GM03348 (cell line): ENCODE results near the gene LRRTM4.

Experiments
- DNase-seq: peaks from one replicate; pipeline ENCODE4 v3.0.0; 2012; ENCODE audit warnings: low spot score

LRRTM4 gene

DNA sequence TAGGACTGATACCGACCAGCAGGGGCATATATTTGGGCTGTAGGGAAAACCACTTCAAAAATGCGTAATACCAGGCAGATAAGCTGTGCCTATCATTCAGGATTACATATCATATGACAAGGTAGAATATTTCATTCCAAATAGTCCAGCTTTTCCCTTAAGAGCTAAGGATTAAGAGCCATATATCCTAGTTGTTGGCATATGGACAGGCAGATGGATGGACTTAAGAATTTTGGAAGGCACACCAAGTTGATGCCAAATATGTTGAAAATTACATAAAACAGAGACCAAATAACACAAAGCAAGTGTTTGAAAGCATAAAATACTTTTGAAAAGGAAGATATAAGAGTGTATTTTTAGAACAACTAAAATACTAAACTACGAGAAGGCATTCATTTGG is 52.1 kb downstream of the LRRTM4 start:
- no peak for DNase-seq

- DNase-seq = no peak
Measured at GRCh38 chr2:77469106-77469505, 53.1 kb downstream of the LRRTM4 start.

DNA sequence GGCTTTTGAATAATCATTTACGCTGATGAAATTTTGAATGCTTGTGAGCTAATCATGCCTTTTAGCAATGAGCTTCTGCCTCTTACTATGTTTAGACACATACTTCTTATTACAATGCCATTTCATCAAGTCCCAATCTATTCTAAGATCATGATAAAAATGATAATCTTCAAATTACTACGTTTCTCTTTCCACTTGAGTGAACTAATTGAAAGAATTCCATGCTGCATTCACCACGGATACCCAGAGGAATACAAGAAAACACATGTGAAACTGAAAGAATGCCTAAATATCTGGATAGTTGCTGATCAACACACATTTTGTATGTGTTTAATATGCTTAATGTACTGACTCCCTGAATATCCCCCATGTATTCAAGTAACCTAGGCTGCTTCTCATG is 62.3 kb downstream of the LRRTM4 start:
- DNase-seq = no peak

DNA sequence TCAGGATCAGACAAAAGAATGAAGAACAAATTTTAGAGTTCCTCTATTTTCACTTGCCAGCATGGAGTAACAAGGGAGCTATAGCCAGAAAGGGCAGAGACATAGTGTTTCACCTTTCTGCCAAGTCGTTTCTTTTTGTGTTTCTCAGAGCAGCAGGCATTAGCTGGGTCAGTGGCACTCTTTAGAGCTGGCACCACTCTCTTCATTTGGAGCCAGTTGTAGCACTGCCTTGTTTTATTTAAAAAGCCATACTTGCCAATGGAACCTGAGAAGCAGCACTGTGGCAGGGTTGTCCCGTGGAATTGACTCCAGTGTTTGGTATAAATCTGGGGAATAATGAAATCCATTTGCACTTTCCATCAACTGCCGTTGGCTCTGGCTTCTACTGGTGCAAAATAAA is 64.0 kb downstream of the LRRTM4 start:
- no peak for DNase-seq

- DNase-seq = no peak
Measured at GRCh38 chr2:77457665-77458064, 64.5 kb downstream of the LRRTM4 start.

- no peak for DNase-seq
Measured at GRCh38 chr2:77443076-77443475, 79.1 kb downstream of the LRRTM4 start.

GRCh38 chr2:77434880-77435279 is 87.3 kb downstream of the LRRTM4 start:
- DNase-seq = no peak

DNA sequence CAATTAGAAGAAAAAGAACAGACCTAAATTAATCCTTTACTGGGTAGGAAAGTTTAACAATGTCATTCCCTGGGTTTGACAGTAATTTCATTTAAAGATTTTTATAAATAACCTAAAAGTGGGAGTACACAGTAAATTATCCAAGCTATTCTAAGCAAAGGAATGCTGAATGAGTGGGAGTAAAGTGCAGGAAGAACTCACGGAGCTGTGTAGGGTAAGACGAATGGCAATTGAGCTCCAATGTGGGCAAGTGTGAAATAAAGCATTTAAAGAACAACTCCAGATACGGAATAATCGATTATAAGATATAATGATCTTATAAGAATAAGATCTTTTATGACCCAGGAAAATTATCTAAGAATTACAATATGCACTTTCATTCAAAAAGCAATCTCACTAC is 93.2 kb downstream of the LRRTM4 start:
- DNase-seq = no peak

DNA sequence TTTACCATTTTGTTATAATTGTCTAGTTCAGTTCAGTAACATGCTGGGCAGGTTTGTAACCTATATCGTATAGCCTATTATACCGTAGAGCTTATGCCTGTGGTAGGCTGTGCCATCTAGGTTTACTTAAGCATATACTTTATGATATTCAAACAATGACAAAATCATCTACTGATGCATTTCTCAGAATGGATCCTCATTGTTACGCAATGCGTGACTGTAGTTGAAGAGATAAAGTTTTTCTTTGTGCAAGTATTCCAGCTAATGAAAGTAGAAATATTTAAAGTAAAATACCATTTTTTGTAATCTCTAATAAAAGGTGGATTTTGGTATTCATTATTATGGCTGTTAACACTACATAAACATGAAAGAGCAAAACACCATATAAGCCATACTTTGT is 100.2 kb downstream of the LRRTM4 start:
- DNase-seq = no peak

GRCh38 chr2:77418537-77418936 is 103.6 kb downstream of the LRRTM4 start:
- DNase-seq = no peak

GRCh38 chr2:77404189-77404588 is 118.0 kb downstream of the LRRTM4 start:
- no peak for DNase-seq

- DNase-seq = no peak
Measured at GRCh38 chr2:77398970-77399600, 123.1 kb downstream of the LRRTM4 start.

- no peak for DNase-seq
Measured at GRCh38 chr2:77397763-77398162, 124.4 kb downstream of the LRRTM4 start.

- no peak for DNase-seq
Measured at GRCh38 chr2:77395011-77395410, 127.2 kb downstream of the LRRTM4 start.

DNA sequence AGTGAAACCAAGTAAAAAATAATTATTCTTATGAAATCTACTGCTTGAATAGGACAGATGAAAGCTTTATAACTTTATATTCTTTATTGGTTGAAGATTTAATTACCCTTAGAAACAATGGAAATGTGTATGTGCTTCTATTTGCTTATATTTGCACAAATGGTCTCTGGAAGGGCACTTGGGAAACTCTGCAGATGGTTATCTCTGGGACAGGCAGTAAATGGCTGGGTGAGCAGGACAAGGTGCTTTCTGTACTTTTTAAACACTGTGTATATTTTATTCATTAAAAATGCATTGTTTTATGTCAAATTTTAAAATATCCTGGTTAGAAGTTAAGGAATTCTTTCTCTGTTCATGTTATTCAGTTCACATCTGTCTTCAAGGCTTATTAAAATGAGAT is 131.1 kb downstream of the LRRTM4 start:
- no peak for DNase-seq

- no peak for DNase-seq
Measured at GRCh38 chr2:77387324-77387723, 134.9 kb downstream of the LRRTM4 start.

GRCh38 chr2:77372636-77373035 is 149.5 kb downstream of the LRRTM4 start:
- DNase-seq = no peak

DNA sequence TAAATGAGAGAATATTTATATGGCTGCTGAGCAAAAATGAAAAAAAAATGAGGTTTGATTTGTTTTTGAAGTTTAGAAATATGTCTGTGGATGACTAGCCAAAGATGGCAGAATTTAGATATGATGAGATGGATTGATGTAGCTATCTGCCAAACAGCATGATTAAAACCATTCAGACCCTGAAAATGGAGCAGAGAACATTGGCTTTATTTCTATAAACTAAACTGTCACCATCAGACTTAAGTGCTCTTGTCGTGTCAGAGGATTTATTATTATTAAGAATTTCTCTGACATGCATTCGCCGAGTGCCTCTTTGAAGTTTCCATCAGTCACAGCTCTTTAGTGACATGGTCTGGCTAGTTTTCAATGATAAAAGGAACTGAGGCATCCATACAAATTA is 151.7 kb downstream of the LRRTM4 start:
- DNase-seq = no peak

DNA sequence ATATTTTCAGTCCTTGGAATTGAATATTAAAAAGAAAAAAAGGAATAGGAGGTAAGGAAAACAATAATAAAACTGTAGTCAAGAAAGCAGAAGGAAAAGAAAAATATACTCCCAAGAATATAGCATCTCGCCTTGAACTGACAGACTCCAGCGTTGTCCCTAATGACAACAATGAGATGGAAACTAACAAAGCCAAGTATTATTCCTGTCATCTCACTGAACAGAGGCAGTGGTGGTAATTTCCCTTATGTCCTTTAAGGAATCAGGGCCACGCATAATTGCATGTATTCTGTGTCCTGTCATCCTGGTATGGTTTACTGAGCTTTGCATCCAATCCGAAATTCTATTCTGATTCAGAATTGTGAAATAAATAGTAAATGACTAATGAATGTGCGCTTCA is 158.9 kb downstream of the LRRTM4 start:
- DNase-seq = no peak

- DNase-seq = no peak
Measured at GRCh38 chr2:77348821-77349220, 173.4 kb downstream of the LRRTM4 start.

GRCh38 chr2:77336013-77336412 is 186.2 kb downstream of the LRRTM4 start:
- no peak for DNase-seq

- DNase-seq = no peak
Measured at GRCh38 chr2:77328134-77328931, 193.8 kb downstream of the LRRTM4 start.

- no peak for DNase-seq
Measured at GRCh38 chr2:77325395-77325794, 196.8 kb downstream of the LRRTM4 start.

- no peak for DNase-seq
Measured at GRCh38 chr2:77322431-77322830, 199.7 kb downstream of the LRRTM4 start.
